MM.1S (cell line): Measurements from ENCODE around the gene LMAN2L.

ENCODE experiments used
- EZH2phosphoT487 ChIP-seq: fragments of 300-600 bp; sonication (generic); IDR thresholded peaks from 2 replicates; pipeline ENCODE4 v1.6.1; 2018; ENCODE audit warnings: antibody characterized with exemption, low read length
- TF ChIP-seq, protein P1 (sequence below): fragments of 300-600 bp; sonication (generic); IDR thresholded peaks from 2 replicates; pipeline ENCODE4 v1.5.1; 2016; ENCODE audit warnings: antibody characterized with exemption, low read length, mixed read lengths

DNA sequence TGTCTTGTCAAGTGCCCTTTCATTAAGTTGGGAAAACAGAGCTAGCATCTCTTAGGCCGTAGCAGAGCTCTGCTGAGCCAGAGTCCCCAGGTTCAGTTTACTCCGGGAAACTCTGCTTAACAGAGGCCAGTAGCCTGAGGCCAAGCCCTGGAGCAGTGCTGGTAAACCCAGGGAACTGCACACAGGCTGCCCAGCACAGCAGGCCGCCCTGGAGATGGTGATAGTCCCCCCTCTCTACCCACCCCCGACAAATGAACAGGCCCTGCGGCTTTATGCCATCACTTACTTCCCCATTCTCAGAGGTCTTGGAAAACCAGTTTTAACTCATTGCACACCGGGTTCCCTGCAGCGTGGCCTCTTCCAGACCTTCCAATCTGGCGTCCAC, 24.4 kb upstream of the LMAN2L start:
- TF ChIP-seq, protein P1, sequence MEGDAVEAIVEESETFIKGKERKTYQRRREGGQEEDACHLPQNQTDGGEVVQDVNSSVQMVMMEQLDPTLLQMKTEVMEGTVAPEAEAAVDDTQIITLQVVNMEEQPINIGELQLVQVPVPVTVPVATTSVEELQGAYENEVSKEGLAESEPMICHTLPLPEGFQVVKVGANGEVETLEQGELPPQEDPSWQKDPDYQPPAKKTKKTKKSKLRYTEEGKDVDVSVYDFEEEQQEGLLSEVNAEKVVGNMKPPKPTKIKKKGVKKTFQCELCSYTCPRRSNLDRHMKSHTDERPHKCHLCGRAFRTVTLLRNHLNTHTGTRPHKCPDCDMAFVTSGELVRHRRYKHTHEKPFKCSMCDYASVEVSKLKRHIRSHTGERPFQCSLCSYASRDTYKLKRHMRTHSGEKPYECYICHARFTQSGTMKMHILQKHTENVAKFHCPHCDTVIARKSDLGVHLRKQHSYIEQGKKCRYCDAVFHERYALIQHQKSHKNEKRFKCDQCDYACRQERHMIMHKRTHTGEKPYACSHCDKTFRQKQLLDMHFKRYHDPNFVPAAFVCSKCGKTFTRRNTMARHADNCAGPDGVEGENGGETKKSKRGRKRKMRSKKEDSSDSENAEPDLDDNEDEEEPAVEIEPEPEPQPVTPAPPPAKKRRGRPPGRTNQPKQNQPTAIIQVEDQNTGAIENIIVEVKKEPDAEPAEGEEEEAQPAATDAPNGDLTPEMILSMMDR: no peak
- no peak for TF ChIP-seq EZH2phosphoT487
